OCI-LY1 (cell line): Measurements from ENCODE around the gene PLIN5.
"Not testable (repeated sequence)": the region's sequence is repeated elsewhere in the genome, so short reads cannot be mapped to it uniquely, and the experiment has no call there.

Experiments
- H2AFZ ChIP-seq: fragments of 200-600 bp; sonication (generic), shearing (Covaris generic); 2 replicates; pipeline ENCODE4 v1.6.0; 2014; ENCODE audit warnings: antibody characterized with exemption, mild to moderate bottlenecking, low read length
- H3F3A ChIP-seq: fragments of 200-600 bp; sonication (generic), shearing (Covaris generic); 2 replicates; pipeline ENCODE4 v1.6.0; 2014; ENCODE audit warnings: mild to moderate bottlenecking, antibody characterized with exemption, low read length, moderate library complexity; ENCODE audit not compliant: insufficient read depth
- H3K27ac ChIP-seq: fragments of 200-600 bp; sonication (generic); 2 replicates; pipeline ENCODE4 v1.5.1; 2014; ENCODE audit warnings: low read length, mixed run types, mild to moderate bottlenecking, low read depth; ENCODE audit not compliant: poor library complexity, severe bottlenecking
- H3K27me3 ChIP-seq: fragments of 200-600 bp; sonication (generic); 2 replicates; pipeline ENCODE4 v1.6.0; 2014; ENCODE audit warnings: antibody characterized with exemption, mild to moderate bottlenecking, low read length, moderate library complexity; ENCODE audit not compliant: insufficient read depth
- H3K36me3 ChIP-seq: fragments of 200-600 bp; sonication (generic); 2 replicates; pipeline ENCODE4 v1.6.1; 2014; ENCODE audit warnings: mild to moderate bottlenecking, antibody characterized with exemption, low read length, moderate library complexity, mixed read lengths; ENCODE audit not compliant: insufficient read depth
- H3K4me1 ChIP-seq: fragments of 200-600 bp; sonication (generic); 2 replicates; pipeline ENCODE4 v1.5.1; 2014; ENCODE audit warnings: mild to moderate bottlenecking, low read length, moderate library complexity; ENCODE audit not compliant: insufficient read depth, severe bottlenecking
- H3K4me2 ChIP-seq: fragments of 200-600 bp; sonication (generic), shearing (Covaris generic); 2 replicates; pipeline ENCODE4 v1.6.1; 2014; ENCODE audit warnings: low read length
- H3K4me3 ChIP-seq: fragments of 200-600 bp; sonication (generic); 2 replicates; pipeline ENCODE4 v1.5.1; 2014; ENCODE audit warnings: low read length, low read depth, mild to moderate bottlenecking, mixed read lengths; ENCODE audit not compliant: poor library complexity, severe bottlenecking
- H3K79me2 ChIP-seq: fragments of 200-600 bp; shearing (Covaris generic); 2 replicates; pipeline ENCODE4 v1.6.1; 2016; ENCODE audit warnings: mixed run types, low read length, mixed read lengths; ENCODE audit not compliant: insufficient read depth
- H3K9ac ChIP-seq: fragments of 200-600 bp; sonication (generic), shearing (Covaris generic); 2 replicates; pipeline ENCODE4 v1.6.1; 2014; ENCODE audit warnings: mild to moderate bottlenecking, low read length, mixed read lengths
- H3K9me2 ChIP-seq: fragments of 200-600 bp; sonication (generic), shearing (Covaris generic); 2 replicates; pipeline ENCODE4 v1.6.1; 2014; ENCODE audit warnings: low read depth, mild to moderate bottlenecking, low read length, mixed read lengths
- H3K9me3 ChIP-seq: fragments of 200-600 bp; shearing (Covaris generic); 2 replicates; pipeline ENCODE4 v1.6.1; 2014; ENCODE audit warnings: low read length, mixed read lengths
- H4K20me1 ChIP-seq: fragments of 200-600 bp; sonication (generic), shearing (Covaris generic); 2 replicates; pipeline ENCODE4 v1.6.0; 2016; ENCODE audit warnings: mild to moderate bottlenecking, low read length; ENCODE audit not compliant: insufficient read depth
- CTCF ChIP-seq: fragments of 200-600 bp; sonication (generic), shearing (Covaris generic); IDR thresholded peaks from 2 replicates; pipeline ENCODE4 v1.5.1; 2017; ENCODE audit warnings: mild to moderate bottlenecking, antibody characterized with exemption, low read length, moderate library complexity, mixed read lengths
- EZH2 ChIP-seq: fragments of 200-600 bp; sonication (generic), shearing (Covaris generic); IDR thresholded peaks from 2 replicates; pipeline ENCODE4 v1.8.0; 2017; ENCODE audit warnings: borderline replicate concordance, mixed run types, mild to moderate bottlenecking, antibody characterized with exemption, low read length, moderate library complexity, mixed read lengths

Gene PLIN5

GRCh38 chr19:4543842-4544647 lies 9.0 kb upstream of the PLIN5 start:
- TF ChIP-seq EZH2: no peak
- TF ChIP-seq CTCF: no peak
- Histone ChIP-seq H3K79me2 (no peaks in the 10 kb centered on the region), H3K27me3 (peaks cover 20% of the 10 kb centered on the region; the same call in 1 of the 2 replicates), H3F3A (no peaks in the 10 kb centered on the region), H4K20me1 (no peaks in the 10 kb centered on the region), H3K4me3 (no peak overlapping the region), H2AFZ (no peak overlapping the region), H3K27ac (no peak overlapping the region), H3K9me2 (no peaks in the 10 kb centered on the region), H3K36me3 (no peaks in the 10 kb centered on the region; the same call in 1 of the 2 replicates), H3K9me3 (no peaks in the 10 kb centered on the region), H3K4me1 (no peaks in the 10 kb centered on the region), H3K4me2 (no peak overlapping the region), H3K9ac (no peak overlapping the region)

- no peaks in the 10 kb centered on the region for H3K9me2 ChIP-seq
- H4K20me1 ChIP-seq: no peaks in the 10 kb centered on the region
- H3K79me2 ChIP-seq: no peaks in the 10 kb centered on the region
- H3K4me1 ChIP-seq: no peaks in the 10 kb centered on the region
- H3K4me2 ChIP-seq: no peak overlapping the region; the same call in 1 of the 2 replicates
- no peak overlapping the region for H3K27ac ChIP-seq
- H3K36me3 ChIP-seq: no peaks in the 10 kb centered on the region; the same call in 1 of the 2 replicates
- H3K9me3 ChIP-seq: no peaks in the 10 kb centered on the region
- no peak overlapping the region for H2AFZ ChIP-seq
- no peaks in the 10 kb centered on the region for H3F3A ChIP-seq
- H3K27me3 ChIP-seq: peaks cover 21% of the 10 kb centered on the region; the same call in 1 of the 2 replicates
- TF ChIP-seq EZH2 (no peak), CTCF (no peak)
- no peak overlapping the region for H3K4me3 ChIP-seq
- H3K9ac ChIP-seq: no peak overlapping the region
Observed at GRCh38 chr19:4542896-4543841, 8.1 kb upstream of the PLIN5 start.

GRCh38 chr19:4541806-4542145 lies 6.8 kb upstream of the PLIN5 start:
- H3K4me2 ChIP-seq, H3K4me3 ChIP-seq, H3K4me1 ChIP-seq, H3K36me3 ChIP-seq, H3K9ac ChIP-seq, H4K20me1 ChIP-seq, H3K9me3 ChIP-seq, H3K9me2 ChIP-seq, H2AFZ ChIP-seq, H3K79me2 ChIP-seq, H3F3A ChIP-seq, H3K27ac ChIP-seq: not testable (repeated sequence)
- peaks cover 15% of the 10 kb centered on the region; the same call in 1 of the 2 replicates for H3K27me3 ChIP-seq
